ENCODE measurements around the gene SYNPR.

The SYNPR gene

DNA sequence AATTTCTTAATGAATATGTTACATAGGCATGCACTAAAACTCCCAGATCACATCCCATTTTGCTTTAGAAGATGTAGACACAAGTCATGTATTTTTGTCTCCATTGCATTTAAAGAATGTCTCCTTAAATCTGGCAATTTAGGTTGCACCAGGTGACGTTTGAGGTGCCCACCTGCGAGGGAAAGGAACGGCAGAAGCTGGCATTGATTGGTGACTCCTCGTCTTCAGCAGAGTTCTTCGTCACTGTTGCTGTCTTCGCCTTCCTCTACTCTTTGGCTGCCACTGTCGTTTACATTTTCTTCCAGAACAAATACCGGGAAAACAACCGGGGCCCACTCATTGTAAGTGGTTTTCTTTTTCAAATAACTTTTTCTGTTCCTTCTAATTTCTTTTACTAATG lies 278.3 kb downstream of the SYNPR start:
- no peak for DNase-seq (ENCODE audit: low spot score)

DNA sequence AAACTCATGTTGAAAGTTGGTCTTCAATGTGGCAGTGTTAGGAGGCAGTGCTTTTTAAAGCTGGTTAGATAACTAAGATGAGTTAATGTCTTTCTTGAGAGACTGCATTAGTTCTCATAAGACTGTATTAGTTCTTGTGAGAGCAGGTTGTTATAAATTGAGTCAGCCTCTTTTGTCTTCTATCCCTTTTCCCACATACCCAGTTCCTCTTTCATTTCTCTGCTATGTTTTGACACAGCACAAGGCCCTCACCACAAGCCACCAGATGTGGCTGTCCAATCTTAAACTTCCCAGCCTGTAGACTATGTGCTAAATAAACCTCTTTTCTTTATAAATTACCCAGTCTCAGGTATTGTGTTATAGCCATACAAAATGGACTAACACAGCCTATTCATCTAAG lies 279.8 kb downstream of the SYNPR start:
- DNase-seq (ENCODE audit: low spot score), result no peak

DNA sequence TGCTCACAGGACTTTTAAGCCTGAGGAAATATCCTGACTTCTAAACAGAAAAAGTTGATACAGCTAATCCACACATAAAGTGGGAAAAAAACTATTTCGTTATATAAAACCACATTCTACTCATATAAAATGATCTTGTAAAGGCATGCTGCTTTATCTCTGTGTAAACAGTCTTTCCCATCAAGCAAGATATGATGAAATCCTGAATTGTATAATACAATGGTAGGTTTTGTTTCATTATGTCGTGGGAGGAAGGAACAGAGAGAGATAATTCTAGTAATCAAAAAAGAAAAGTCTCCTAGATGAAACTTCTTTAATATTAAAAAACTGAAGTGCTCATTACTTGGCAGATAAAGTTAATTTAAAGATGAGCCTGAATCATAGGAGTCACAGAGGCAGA lies 281.8 kb downstream of the SYNPR start:
- DNase-seq (ENCODE audit: low spot score), result no peak

DNA sequence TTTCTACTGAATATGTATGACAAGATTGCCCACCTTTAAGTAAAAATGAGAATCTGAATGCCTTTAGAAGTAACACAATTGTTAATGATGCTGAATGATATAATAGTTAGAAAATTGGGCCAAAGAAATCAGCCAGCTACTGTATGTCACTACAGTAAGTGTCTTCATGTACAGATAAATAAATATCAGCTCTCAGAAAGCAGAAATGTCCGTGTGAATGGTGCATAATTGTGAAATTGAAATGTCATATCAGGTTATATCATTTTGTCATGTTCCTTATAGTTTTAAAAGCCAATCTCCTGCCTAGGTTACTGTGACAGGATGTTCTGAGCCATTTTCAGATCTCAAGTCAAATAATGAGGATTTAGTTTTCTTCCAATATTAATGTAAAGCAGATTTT lies 283.8 kb downstream of the SYNPR start:
- no peak for DNase-seq (ENCODE audit: low spot score)

DNA sequence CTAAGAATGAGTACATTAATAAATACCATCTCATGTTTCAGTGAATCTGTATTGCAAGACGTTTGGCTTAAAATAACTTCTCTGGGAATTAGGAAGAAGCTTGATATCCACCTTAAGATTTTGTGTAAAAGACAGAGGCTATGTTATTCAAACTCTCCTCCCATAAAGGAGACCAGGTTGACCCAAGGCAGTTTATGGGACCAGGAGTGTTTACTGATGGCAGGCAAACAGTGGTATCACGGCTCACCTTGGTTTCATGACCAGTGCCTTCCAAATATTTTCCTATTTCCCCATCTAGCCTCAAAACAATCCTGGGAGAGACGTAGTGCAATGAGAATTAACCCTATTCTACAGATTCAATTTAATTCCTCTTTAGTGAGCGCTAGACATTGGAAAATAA lies 284.2 kb downstream of the SYNPR start:
- no peak for DNase-seq (ENCODE audit: low spot score)

DNA sequence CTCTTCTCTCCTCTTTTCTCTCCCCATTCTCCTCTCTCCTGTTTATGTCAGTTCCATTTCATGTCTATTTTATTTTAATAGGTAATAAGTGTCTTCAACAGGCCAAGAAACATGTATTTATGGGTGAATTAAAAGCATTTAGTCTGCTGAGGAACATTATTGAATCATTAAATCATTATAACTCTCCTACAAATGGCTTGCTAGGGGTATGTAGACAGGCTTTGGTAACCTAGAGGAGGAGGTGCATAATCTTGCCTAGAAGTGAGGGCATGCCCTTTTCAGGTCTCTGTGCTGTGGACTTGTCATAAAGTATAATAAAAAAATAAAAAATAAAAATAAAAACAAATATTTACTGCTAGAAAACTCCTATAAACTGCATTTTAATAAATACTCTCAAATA lies 285.5 kb downstream of the SYNPR start:
- DNase-seq (ENCODE audit: low spot score), result no peak

DNA sequence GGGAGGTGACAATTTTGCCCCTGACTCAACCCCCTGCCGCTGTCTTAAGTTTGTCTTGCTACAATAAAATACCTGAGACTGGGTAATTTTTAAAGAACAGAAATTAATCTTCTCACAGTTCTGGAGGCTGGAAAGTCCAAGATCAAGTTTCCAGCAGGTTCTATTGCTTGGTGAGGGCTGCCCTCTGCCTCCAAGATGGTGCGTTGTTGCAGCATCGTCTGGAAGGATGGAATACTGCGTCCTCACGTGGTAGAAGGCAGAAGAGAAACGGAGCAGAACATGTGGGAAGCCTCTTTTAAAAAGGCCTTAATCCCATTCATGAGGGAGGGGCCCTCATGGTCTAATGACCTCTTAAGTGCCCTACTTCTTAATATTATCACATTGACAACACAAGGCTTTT lies 287.1 kb downstream of the SYNPR start:
- no peak for DNase-seq (ENCODE audit: low spot score)

DNA sequence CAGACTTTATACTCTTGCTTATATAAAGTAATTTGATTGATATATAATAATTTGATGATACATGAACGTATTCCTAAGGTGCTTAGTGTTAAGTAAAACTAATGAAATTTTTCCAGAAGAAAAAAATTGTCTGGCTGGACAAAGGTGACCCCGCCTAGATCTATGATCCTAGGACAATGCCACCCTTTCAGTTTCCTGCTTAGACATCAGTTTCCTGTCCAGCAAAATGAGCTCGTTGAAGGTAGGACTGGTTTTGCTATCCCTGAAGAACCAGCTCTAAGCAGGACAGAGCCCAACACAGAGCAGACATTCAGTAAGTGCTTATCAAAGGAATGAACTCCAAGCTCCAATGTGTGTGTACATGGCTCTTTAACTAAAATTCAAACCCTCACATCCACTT lies 293.6 kb downstream of the SYNPR start:
- DNase-seq (ENCODE audit: low spot score), result no peak

DNA sequence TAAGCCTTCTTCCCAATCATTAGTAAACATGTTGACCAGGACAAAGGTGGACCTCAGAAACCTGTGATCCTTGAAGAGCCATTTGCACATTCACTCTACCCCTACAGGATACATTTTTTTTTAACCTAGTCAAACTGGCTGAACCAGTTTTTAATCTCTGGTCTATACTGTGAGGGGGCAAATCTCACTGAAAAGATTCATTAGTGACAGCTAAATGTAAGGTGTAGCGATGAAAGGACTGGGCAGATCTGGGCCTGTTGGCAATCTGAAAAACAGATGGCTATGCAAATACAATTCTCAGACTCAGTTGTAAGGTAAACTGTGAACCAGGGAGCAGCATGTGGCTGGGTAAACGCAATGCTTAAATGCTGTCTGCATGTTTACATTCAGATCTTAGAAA lies 298.7 kb downstream of the SYNPR start:
- no peak for DNase-seq (ENCODE audit: low spot score)

DNA sequence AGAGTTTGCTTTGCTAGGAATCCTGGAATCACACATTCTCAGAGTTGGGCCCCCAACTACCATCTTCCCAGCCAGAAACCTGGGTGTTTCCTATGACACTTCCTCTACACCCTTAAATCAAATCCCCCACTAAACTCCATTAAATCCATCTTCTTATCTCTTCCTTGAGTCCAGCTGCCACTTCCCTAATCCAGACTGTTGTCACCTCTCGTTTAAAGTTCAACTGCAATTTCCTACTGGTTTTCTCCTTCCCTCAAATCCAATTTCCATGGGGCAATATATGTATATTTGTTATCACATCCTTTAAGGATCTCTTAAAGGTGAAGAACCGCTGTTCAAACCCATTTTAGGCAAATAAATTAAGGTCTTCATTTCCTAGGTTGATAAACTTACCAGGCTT lies 300.8 kb downstream of the SYNPR start:
- no peak for DNase-seq (ENCODE audit: low spot score)

DNA sequence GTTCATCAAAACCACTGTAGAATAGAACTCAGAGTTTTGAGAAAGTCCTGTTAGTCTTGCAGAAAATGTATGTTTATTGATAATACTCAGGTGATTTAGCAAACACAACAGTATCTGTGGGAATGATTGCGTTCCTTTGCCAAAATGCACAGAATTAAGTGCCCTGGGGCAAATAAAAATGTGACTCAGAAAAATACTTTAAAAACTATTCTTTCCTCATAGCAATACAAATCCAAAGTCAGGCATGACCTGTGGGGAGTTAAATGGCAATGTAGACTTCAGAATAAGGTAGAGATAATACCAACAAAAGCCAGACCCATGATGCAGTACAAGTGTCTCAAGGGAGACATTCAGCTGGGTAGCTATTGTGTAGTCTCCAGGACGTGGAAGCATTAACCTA lies 302.0 kb downstream of the SYNPR start:
- DNase-seq (ENCODE audit: low spot score), result no peak

DNA sequence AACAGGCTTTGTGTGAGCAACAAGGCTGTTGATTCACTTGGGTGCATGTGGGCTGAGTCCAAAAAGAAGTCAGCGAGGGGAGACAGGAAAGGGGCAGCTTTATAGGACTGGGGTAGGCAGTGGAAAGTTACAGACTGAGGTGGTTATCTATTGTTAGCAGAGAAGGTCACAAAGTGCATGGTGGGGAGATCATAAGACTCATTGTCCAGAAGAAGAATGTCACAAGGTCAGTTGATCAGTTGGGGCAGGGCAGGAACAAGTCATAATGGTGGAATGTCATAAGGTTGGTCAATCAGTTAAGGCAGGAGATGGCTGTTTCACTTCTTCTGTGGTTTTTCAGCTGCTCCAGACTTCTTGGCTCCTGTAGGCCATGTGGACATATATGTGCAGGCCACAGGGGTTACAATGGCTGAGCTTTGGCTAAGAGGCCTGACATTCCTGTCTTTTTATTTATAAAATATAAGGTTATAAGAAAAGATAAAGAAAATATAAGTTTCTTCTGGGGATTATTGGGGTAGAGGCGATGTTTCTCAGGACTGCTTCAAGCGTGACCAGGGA lies 304.9 kb downstream of the SYNPR start:
- no peak for DNase-seq (ENCODE audit: low spot score)

DNA sequence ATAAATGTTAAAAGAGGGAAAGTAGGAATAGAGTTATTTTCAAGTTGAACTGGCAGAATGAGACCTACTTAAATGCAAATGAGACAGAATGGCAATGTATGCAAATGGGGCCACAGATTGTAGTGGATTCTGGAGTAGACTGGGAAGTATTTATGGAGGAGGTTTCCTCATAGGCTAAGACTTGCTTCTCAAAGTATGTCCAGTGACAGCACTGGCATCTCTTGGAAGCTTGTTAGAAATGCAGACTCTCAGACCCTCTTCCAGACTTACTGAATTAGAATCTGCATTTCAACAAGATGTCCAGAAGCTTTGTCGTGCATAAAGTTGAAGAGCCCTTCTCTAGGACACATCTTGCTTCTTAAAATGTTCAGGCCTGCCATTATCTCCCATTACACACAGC lies 306.6 kb downstream of the SYNPR start:
- no peak for DNase-seq (ENCODE audit: low spot score)

DNA sequence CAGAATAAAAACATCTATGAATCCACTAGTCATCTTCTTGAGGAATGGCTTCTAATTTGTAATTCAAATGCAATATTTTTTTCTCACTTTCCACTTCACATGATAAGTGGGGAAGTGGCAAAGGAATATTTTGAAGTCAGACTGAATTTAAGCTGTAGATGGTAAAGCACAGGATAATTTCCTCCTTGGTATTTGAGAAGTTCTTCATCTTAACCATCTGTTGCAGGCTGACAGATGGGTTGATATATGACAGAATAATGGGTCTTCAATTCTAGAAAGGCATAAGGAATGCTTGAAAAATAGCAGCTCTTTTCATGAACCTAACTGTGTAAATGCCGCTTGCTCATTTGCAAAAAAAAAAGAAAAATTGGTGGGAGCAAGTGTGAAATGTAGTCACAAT lies 307.8 kb downstream of the SYNPR start:
- DNase-seq (ENCODE audit: low spot score), result no peak

DNA sequence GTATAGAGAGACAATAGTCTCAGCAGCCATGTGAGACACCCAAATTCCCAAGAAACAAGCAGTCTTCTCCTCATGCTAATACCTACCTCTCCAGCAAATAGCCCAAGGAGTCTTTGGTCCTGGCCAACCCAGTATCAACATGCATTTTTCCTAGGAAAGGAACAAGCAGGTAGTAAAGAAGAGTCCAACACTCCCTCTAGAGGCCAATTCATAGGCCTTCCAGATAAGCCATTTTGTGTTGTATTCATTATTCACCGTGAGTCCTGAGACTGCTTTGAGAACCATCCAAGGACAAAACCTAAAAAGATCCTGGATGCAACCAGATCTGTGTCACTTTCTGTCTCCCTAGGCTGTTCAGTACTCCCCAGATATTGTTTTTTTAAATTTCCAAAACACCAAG lies 310.8 kb downstream of the SYNPR start:
- no peak for DNase-seq (ENCODE audit: low spot score)

DNA sequence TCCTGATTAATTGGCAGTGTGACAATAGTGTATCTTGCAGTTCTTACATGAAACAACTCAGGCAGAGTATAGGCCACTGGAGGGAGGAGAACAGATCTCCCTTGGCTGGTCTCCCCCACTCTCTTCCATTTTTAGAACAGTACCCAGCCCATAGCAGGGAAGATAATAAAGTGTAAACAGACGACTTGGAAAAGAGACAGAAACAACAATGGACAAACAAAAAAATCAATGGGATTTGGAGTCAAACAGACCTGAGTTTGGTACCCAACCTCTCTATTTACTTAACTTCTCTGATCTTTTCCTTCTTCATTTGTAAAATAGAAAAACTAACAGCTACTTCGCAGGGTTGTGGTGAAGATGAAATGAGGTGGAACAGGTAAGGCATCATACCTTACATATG lies 315.7 kb downstream of the SYNPR start:
- no peak for DNase-seq (ENCODE audit: low spot score)

DNA sequence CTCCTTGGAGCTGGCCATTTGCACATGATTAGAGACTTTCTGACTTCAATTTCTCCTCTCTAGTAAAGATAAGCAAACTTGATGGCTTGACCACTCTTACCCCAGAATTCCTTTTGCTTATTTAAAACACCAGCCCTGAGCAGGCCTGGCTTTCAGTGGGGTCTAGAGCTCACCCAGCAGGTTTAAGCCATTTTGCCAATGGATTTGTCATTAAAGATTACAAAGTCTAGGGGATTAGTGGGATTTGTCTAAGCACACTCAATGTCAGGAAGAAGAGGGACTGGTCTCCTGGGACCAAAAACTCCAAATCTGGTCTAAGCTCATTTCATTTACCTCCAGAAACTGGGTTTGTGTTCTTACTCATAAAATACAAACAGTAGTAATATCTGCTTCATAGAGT lies 317.1 kb downstream of the SYNPR start:
- no peak for DNase-seq (ENCODE audit: low spot score)

DNA sequence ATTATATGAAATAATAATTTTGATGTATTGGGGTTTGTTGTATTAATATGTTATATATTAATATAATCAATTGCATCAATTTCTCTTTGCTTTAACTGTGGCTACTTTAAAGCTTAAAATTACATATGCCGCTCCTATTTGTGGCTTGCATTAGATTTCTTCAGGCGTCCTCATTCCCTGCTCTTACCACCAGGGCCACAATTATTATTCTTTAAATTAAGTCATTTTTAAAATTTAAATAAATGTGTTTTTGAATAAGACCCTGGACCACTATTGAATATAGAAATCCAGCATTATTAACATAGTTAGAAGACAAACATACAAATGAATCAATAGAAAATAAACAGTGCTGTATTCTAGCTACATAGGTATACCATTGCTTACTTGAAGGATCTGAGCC lies 318.9 kb downstream of the SYNPR start:
- DNase-seq (ENCODE audit: low spot score), result no peak

DNA sequence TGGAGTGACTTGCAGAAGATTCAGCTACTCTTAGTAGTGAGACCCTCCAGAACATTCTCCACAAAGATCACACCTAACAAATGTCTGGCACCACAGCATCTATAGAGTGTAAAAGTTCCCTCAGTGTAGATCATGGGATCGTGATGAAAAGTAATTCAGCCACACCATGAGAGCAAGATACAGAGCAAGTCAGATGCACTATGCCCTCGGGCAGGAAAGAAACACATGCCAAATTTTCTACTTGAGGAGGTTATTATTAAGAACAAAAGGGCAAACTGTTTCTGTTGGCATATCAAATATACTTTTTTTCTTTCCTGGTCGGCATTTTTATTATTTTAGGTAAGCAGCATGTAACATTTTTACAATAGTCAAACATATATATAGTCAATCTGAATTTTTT lies 329.6 kb downstream of the SYNPR start:
- no peak for DNase-seq (ENCODE audit: low spot score)

DNA sequence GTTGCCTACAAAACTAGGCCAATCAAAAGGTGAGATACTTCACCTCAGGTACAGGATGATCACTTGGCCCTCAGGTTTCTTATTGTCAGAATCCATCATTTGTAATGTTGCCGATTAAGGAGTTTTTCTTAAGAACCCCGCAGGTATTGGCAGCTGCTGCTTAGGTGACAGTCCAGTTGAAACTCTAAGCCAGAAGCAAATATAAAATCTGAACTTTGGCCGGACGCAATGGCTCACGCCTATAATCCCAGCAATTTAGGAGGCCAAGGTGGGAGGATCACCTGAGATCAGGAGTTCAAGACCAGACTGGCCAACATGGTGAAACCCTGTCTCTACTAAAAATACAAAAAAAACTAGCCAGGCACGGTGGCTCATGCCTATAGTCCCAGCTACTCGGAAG lies 331.3 kb downstream of the SYNPR start:
- DNase-seq (ENCODE audit: low spot score), result no peak

DNA sequence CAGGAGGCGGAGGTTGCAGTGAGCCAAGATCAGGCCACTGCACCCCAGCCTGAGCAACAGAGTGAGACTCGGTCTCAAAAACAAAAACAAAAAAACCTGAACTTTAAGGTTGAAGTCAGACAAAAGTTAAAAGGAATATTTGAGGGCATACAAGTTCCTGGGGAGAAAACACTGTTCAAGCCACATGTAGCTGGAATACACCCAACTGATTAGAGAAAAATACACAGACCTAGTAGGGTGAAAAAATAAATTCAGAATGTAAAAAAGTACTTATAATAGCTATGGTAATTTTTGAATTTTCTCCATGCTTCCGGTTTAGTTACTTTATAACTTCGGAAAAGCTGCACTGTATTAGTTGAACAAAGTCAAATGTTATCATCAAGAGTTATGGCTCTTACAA lies 331.7 kb downstream of the SYNPR start:
- DNase-seq (ENCODE audit: low spot score), result no peak

DNA sequence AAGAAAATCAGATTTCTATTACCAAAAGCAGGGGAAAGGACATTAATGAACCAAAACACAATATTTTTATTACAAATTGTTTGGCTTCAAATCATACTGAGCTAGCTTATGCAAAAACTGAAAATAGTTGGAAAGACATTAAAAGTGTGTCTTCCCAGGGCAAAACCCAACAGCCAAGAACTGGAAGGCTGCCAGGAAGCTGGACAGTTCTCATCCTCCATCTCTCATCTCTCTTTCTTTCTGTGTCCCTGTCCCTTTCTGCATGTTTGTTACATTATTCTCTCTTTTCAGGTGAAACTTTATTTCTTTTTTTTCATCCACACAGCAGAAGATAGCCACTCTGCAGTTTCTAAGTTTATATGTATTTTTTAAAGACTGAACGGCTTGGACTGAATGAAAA lies 333.3 kb downstream of the SYNPR start:
- no peak for DNase-seq (ENCODE audit: low spot score)

DNA sequence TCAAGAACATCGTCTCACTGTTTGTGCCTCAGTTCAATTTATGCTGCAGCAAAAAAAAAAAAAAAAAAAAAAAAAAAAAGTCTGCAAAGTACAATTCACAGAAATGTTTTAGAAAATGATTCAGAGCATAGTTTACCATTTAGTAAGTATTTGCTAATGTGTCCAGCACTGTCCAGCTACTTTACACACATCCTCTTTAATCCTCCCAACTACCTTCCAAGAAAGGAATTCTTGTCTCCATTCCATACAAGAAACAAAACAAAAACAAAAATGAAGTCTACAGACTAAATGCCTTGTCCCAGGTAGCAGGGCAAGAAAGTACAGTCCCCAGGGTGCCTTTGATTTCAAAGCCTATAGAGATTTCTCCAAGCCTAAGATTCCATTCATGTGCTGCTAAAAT lies 335.5 kb downstream of the SYNPR start:
- DNase-seq (ENCODE audit: low spot score), result no peak

DNA sequence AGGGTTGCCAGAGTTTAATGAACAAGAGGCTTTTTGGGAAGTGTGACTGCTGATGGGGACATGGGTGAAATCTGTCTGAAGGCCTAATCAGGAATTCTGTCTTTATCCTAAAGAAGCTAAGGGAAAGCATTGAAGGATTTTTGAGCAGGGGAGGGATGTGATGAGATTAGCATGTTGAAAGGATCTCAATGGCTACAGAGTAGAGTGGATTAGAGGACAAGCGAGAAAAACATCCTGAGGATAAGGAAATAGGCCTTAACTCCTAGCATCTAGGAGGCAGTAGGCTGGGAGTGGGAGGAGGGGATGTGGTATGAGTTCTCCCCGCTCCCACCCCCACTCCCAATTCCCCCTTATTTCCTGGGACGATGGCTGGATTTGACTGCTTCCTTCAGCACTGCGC lies 339.3 kb downstream of the SYNPR start:
- no peak for DNase-seq (ENCODE audit: low spot score)

DNA sequence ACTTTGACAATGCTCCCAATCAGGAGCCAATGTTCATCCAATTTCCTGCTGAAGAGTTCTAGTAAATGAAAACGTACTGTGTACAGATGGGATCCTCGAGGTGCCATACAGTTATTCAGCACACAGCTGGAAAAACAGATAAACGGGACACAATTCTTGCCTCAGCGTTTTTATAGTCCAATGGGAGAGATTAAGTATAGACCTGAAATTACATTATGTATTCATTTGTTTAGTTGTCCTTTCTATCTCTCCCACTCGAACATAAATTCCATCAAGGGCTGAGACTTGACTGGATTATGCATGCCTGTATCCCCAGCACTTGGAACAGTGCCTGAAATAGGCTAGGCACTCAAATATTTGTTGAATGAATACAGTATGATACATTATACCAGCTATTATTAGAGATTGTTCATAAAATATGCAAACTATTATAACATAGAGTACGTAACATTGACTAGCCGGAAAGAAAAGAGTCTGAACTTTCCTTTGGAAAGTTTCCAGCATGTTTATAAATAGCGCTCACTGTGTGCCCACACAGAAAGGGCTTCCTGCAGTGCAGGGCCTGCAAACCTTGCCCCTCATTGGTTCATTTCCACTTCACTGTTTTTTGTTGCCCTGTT lies 346.9 kb downstream of the SYNPR start:
- no peak for DNase-seq (ENCODE audit: low spot score)
